IMR-90 (cell line): ENCODE measurements around the gene CERS6. TPM values are rescaled to one million over a fixed set of nuclear protein-coding genes. Genes with fewer than 3 reads are reported as not detected.
A peak's percentile ranks its signal among the peaks of the same experiment; 100 is the strongest.

Experiments
- ATAC-seq: fragments of 200-7000 bp; cut with Tn5 transposase; 2 replicates; pipeline ENCODE4 v1.9.1; 2020; ENCODE audit warnings: low read depth, mild to moderate bottlenecking, moderate library complexity
- BruUV-seq: library from RNA; stranded (reverse); fragments of 400-500 nt; replicated peaks from 2 replicates; lab custom pipeline; 2021; lab: Mats Ljungman, UMichigan
- CTCF ChIA-PET: fragments of 300-600 bp; formaldehyde crosslinking; extraction: SDS; loops from one replicate; lab custom pipeline; 2021; ENCODE audit warnings: antibody characterized with exemption; lab: Yijun Ruan, JAX
- POLR2A ChIA-PET: fragments of 300-600 bp; sonication (Branson Sonifier 250); formaldehyde crosslinking; loops from one replicate; lab custom pipeline; 2022; ENCODE audit warnings: antibody characterized with exemption; ENCODE audit not compliant: unreplicated experiment; lab: Charles Lee
- DNase-seq: peaks from one replicate; pipeline ENCODE4 v3.0.0; 2013
- H2AFZ ChIP-seq: replicated peaks from 2 replicates; pipeline ENCODE3; 2013; ENCODE audit warnings: low read length, mild to moderate bottlenecking; ENCODE audit not compliant: poor library complexity
- H2AK5ac ChIP-seq: 2 replicates; pipeline ENCODE4 v1.6.1; 2013; ENCODE audit warnings: low read depth, low read length, inconsistent platforms
- H2AK9ac ChIP-seq: replicated peaks from 2 replicates; pipeline ENCODE3; 2013; ENCODE audit warnings: mild to moderate bottlenecking, low read depth, low read length, moderate library complexity; ENCODE audit not compliant: poor library complexity
- H2BK120ac ChIP-seq: 2 replicates; pipeline ENCODE4 v1.6.1; 2013; ENCODE audit warnings: low read depth, low read length, inconsistent platforms
- H2BK15ac ChIP-seq: 3 replicates; pipeline ENCODE4 v1.6.1; 2013; ENCODE audit warnings: low read depth, low read length, inconsistent platforms
- H2BK20ac ChIP-seq: 2 replicates; pipeline ENCODE4 v1.6.1; 2013; ENCODE audit warnings: low read depth, mild to moderate bottlenecking, inconsistent platforms, low read length, moderate library complexity
- H2BK5ac ChIP-seq: 2 replicates; pipeline ENCODE4 v1.6.1; 2013; ENCODE audit warnings: mild to moderate bottlenecking, low read depth, low read length, inconsistent platforms; ENCODE audit not compliant: poor library complexity, severe bottlenecking
- H3K14ac ChIP-seq: replicated peaks from 2 replicates; pipeline ENCODE4 v1.6.1; 2013; ENCODE audit warnings: low read depth, low read length, inconsistent platforms
- H3K18ac ChIP-seq: 2 replicates; pipeline ENCODE4 v1.6.1; 2013; ENCODE audit warnings: low read depth, low read length, control low read depth
- H3K23ac ChIP-seq: 2 replicates; pipeline ENCODE4 v1.6.1; 2013; ENCODE audit warnings: low read depth, low read length, inconsistent platforms
- H3K27ac ChIP-seq: 2 replicates; pipeline ENCODE4 v1.5.1; 2013; ENCODE audit warnings: mild to moderate bottlenecking, control low read depth, low read length; ENCODE audit not compliant: insufficient read depth
- H3K27me3 ChIP-seq: 2 replicates; pipeline ENCODE4 v1.6.1; 2013; ENCODE audit warnings: low read length; ENCODE audit not compliant: control insufficient read depth, insufficient read depth
- H3K36me3 ChIP-seq: 2 replicates; pipeline ENCODE4 v1.6.1; 2013; ENCODE audit warnings: low read length, mixed read lengths; ENCODE audit not compliant: control insufficient read depth, insufficient read depth
- H3K4ac ChIP-seq: 2 replicates; pipeline ENCODE4 v1.6.1; 2013; ENCODE audit warnings: low read depth, low read length, inconsistent platforms
- H3K4me1 ChIP-seq: 2 replicates; pipeline ENCODE4 v1.6.1; 2013; ENCODE audit warnings: low read length, mixed read lengths; ENCODE audit not compliant: control insufficient read depth, insufficient read depth
- H3K4me2 ChIP-seq: 2 replicates; pipeline ENCODE4 v1.6.1; 2013; ENCODE audit warnings: low read depth, mild to moderate bottlenecking, control low read depth, low read length, moderate library complexity
- H3K4me3 ChIP-seq: 2 replicates; pipeline ENCODE4 v1.5.1; 2013; ENCODE audit warnings: low read depth, mild to moderate bottlenecking, control low read depth, low read length, moderate library complexity; ENCODE audit not compliant: insufficient read depth
- H3K56ac ChIP-seq: 2 replicates; pipeline ENCODE4 v1.6.1; 2013; ENCODE audit warnings: low read length, inconsistent platforms; ENCODE audit not compliant: insufficient read depth; ENCODE audit errors: extremely low read depth
- H3K79me1 ChIP-seq, 2 experiments: 2 replicates each; pipeline ENCODE4 v1.6.1; 2013; ENCODE audit warnings: low read length in 2 of 2, inconsistent platforms in 1 of 2, low read depth in 1 of 2
- H3K9ac ChIP-seq: 2 replicates; pipeline ENCODE4 v1.6.1; 2013; ENCODE audit warnings: low read depth, low read length, control low read depth
- H3K9me1 ChIP-seq: 2 replicates; pipeline ENCODE4 v1.6.1; 2013; ENCODE audit warnings: low read length, inconsistent platforms; ENCODE audit not compliant: insufficient read depth
- H3K9me3 ChIP-seq: 2 replicates; pipeline ENCODE4 v1.6.1; 2013; ENCODE audit warnings: low read length; ENCODE audit not compliant: control insufficient read depth, insufficient read depth
- H4K20me1 ChIP-seq: 2 replicates; pipeline ENCODE4 v1.6.1; 2013; ENCODE audit warnings: low read length, inconsistent platforms; ENCODE audit not compliant: insufficient read depth
- H4K5ac ChIP-seq: 2 replicates; pipeline ENCODE4 v1.6.1; 2013; ENCODE audit warnings: mild to moderate bottlenecking, low read depth, low read length, control low read depth
- H4K8ac ChIP-seq, 2 experiments: 2 replicates each; pipeline ENCODE4 v1.6.1; 2013; ENCODE audit warnings: low read depth in 2 of 2, low read length in 2 of 2, control low read depth in 1 of 2, inconsistent platforms in 1 of 2
- H4K91ac ChIP-seq: 2 replicates; pipeline ENCODE4 v1.6.1; 2013; ENCODE audit warnings: low read depth, low read length, inconsistent platforms; ENCODE audit not compliant: insufficient read depth
- CEBPB ChIP-seq: IDR thresholded peaks from 2 replicates; pipeline ENCODE4 v1.6.1; 2012; ENCODE audit warnings: low read depth, low read length, improper control_type of control experiment
- NFE2L2 ChIP-seq: fragments of 150-350 bp; IDR thresholded peaks from 2 replicates; pipeline ENCODE4 v1.6.1; 2016; ENCODE audit warnings: low read depth, mild to moderate bottlenecking, low read length
- WGBS, 2 experiments: methylation state at CpG; one replicate each; pipeline versions ENCODE4 v1.1.5 to v1.1.7; 2013; ENCODE audit warnings: missing lambda C conversion rate in 2 of 2; ENCODE audit not compliant: insufficient read length in 1 of 2; ENCODE audit errors: extremely low coverage in 2 of 2; 5-methylcytosine and 5-hydroxymethylcytosine counted together
- dilution Hi-C: fragments of 300-500 bp; cut with HindIII; formaldehyde crosslinking; loops from one replicate; pipeline ENCODE4 v1.14.3; 2018; ENCODE audit warnings: low sequenced_read_pairs; ENCODE audit not compliant: unreplicated experiment
- in situ Hi-C: fragments of 300-500 bp; cut with MboI; formaldehyde crosslinking; loops from 3 replicates; pipeline ENCODE4 v1.14.3; 2019; ENCODE audit warnings: low sequenced_read_pairs, inconsistent platforms, mixed read lengths
- intact Hi-C: fragments of 100-400 bp; cut with micrococcal nuclease; formaldehyde crosslinking; loops from 2 replicates; pipeline ENCODE4 v1.10.0; 2022
- polyA plus RNA-seq, 3 experiments: library from polyadenylated mRNA; depleted of rRNA; stranded (reverse); fragments of >200 nt; gene quantifications; 2 replicates each; pipeline ENCODE4 v1.2.3, GENCODE V29; 2012; ENCODE audit warnings: low replicate concordance in 1 of 3
- total RNA-seq: library from RNA; depleted of rRNA; stranded (reverse); fragments of >200 nt; gene quantifications from 2 replicates; pipeline ENCODE4 v1.2.3, GENCODE V29; 2012

CERS6 gene
- total and polyA plus RNA-seq, 2 of the 4 experiments (the other 2 are of a cell fraction): 2.1 to 5.7 TPM

DNA sequence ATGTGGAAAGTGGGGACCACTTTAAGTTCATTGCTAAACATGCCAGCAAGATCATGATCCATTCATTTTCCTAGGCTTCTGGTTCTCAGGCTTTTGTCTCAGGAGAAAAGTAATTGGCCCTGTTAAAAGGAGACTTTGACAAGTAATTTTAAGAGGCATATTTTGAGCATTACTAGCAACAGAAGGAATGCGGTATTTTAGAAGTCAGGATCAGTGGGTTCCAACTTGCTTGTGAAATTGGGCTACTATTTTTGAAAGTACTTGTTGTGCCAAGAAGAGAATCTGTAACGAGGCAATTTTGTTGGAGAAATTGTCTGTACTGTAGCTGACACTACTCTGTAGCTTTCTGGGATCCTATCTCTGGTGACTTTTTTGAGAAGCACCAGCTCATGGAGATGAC, 59.4 kb downstream of the CERS6 start:
- Histone ChIP-seq H2AK9ac (no peak overlapping the region), H4K8ac (no peak overlapping the region), H2AK5ac (no peak overlapping the region), H3K56ac (no peak overlapping the region; the same call in 1 of the 2 replicates), H3K79me1 (no peaks in the 10 kb centered on the region; a peak in 1 of 4 replicates), H4K5ac (no peak overlapping the region), H3K27me3 (no peaks in the 10 kb centered on the region), H3K36me3 (no peaks in the 10 kb centered on the region), H3K23ac (no peak overlapping the region), H2BK5ac (no peak overlapping the region), H2AFZ (no peak overlapping the region), H3K14ac (no peak overlapping the region), H3K4ac (no peak overlapping the region), H3K9me1 (no peaks in the 10 kb centered on the region), H4K20me1 (no peaks in the 10 kb centered on the region), H3K4me3 (no peak overlapping the region), H4K91ac (no peak overlapping the region), H2BK20ac (no peak overlapping the region), H3K4me2 (peak overlapping the region; percentile 66; the same call in 1 of the 2 replicates), H2BK120ac (no peak overlapping the region), H3K18ac (no peak overlapping the region), H2BK15ac (no peak overlapping the region), H3K27ac (no peak overlapping the region), H3K9ac (no peak overlapping the region), H3K4me1 (peaks cover 9% of the 10 kb centered on the region), H3K9me3 (no peaks in the 10 kb centered on the region)
- TF ChIP-seq NFE2L2 (no peak), CEBPB (peak; percentile 25; the same call in 1 of the 2 replicates)
- DNase-seq (peak; percentile 76), ATAC-seq (peak; percentile 82)
- in situ Hi-C loops: no loop called here
- ChIA-PET CTCF (interaction anchor here (0.7 kb wide), 1 partner anchor 15 kb away, joined by 3 read pairs; no protein-coding TSS in a partner anchor), POLR2A (no interaction called here)
- dilution Hi-C loops: no loop called here
- intact Hi-C loops: no loop called here
- BruUV-seq: no TSS peak
- WGBS, 2 experiments: no CpG with 5 or more reads among the region's 2 CpGs
